Measurements from ENCODE around the gene BORCS8.

BORCS8 gene

DNA sequence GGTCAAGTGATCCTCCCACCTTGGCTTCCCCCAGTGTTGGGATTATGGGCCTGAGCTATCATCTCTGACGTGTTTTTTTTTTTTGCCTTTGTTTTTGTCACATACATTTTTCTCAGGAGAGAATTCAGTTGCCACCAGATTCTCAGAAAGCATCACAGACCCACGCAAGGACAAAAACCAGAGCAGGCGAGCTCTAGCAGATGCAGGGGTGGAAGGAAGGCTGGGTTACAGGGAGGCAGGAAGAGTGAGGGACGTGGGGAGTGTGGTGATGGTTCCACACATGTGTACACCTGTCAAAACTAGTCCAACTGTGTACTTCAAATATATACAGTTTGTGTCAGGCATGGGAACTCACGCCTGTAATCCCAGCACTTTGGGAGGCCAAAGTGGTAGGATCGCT, 58.0 kb downstream of the BORCS8 start:
- peaks cover 15 to 21% of the 10 kb centered on the region in 2 experiments for H3K4me1 ChIP-seq (ENCODE audit: control insufficient read depth in 1 of 2, insufficient read depth in 1 of 2, low read depth in 1 of 2, low read length in 1 of 2)
- H3K9me3 ChIP-seq, result no peaks in the 10 kb centered on the region
- peaks cover 15% of the 10 kb centered on the region for H3K27me3 ChIP-seq
- H3K27ac ChIP-seq, result no peak overlapping the region
- TF ChIP-seq, protein P1, sequence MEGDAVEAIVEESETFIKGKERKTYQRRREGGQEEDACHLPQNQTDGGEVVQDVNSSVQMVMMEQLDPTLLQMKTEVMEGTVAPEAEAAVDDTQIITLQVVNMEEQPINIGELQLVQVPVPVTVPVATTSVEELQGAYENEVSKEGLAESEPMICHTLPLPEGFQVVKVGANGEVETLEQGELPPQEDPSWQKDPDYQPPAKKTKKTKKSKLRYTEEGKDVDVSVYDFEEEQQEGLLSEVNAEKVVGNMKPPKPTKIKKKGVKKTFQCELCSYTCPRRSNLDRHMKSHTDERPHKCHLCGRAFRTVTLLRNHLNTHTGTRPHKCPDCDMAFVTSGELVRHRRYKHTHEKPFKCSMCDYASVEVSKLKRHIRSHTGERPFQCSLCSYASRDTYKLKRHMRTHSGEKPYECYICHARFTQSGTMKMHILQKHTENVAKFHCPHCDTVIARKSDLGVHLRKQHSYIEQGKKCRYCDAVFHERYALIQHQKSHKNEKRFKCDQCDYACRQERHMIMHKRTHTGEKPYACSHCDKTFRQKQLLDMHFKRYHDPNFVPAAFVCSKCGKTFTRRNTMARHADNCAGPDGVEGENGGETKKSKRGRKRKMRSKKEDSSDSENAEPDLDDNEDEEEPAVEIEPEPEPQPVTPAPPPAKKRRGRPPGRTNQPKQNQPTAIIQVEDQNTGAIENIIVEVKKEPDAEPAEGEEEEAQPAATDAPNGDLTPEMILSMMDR (IDR thresholded peaks at IDR 0.05), result no peak
- no peaks in the 10 kb centered on the region for H3K36me3 ChIP-seq
- no peak overlapping the region for H3K4me3 ChIP-seq (ENCODE audit: low read depth in 1 of 2, low read length in 1 of 2)

GRCh38 chr19:19132912-19133311, 59.0 kb downstream of the BORCS8 start:
- Histone ChIP-seq H3K27ac (no peak overlapping the region), H3K36me3 (no peaks in the 10 kb centered on the region), H3K4me1 (ENCODE audit: control insufficient read depth in 1 of 2, insufficient read depth in 1 of 2, low read depth in 1 of 2, low read length in 1 of 2) (peaks cover 8 to 11% of the 10 kb centered on the region in 2 experiments), H3K4me3 (ENCODE audit: low read depth in 1 of 2, low read length in 1 of 2) (no peak overlapping the region), H3K9me3 (no peaks in the 10 kb centered on the region), H3K27me3 (peaks cover 14% of the 10 kb centered on the region)
- TF ChIP-seq, protein P1 (IDR thresholded peaks at IDR 0.05), result no peak

DNA sequence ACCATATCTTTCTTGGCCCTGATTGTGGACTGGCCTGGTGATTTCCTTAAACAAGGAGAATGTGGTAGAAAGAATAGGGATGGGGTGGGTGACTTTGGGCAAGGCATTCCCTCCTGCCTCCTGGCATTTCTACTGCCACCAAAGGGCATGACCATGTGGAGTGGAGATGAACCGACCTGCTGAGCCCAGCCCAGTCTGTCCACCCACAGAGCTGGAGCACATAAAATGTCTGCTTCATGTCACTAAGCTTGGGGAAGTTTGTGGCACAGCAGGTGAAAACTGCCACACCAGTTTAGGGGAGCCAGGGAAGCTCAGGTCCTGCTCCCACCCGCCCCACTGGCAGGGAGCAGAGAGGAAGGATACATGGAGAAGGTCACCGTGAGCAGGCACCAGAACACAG, 60.0 kb downstream of the BORCS8 start:
- no peak overlapping the region for H3K27ac ChIP-seq
- peaks cover 4 to 5% of the 10 kb centered on the region in 2 experiments for H3K4me1 ChIP-seq (ENCODE audit: control insufficient read depth in 1 of 2, insufficient read depth in 1 of 2, low read depth in 1 of 2, low read length in 1 of 2)
- H3K27me3 ChIP-seq, result peaks cover 5% of the 10 kb centered on the region
- H3K36me3 ChIP-seq, result no peaks in the 10 kb centered on the region
- TF ChIP-seq, protein P1 (IDR thresholded peaks at IDR 0.05), result no peak
- no peak overlapping the region for H3K4me3 ChIP-seq (ENCODE audit: low read depth in 1 of 2, low read length in 1 of 2)
- no peaks in the 10 kb centered on the region for H3K9me3 ChIP-seq
